ENCODE results near the gene INPP5A.

DNA sequence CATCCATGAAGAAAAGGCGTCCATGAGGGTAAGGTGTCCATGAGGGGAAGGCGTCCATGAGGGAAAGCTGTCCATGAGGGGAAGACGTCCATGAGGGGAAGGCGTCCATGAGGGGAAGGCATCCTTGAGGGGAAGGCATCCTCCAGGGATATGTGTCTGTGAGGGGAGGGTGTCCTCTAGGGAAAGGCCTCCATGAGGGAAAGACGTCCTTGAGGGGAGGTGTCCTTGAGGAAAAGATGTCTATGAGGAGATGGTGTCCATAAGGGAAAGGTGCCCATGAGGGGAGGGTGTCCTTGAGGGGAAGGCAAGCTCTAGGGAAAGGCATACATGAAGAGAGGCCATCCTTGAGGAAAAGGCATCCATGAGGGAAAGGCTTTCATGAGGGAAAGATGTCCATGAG, 92.6 kb downstream of the INPP5A start:
- TF ChIP-seq, protein P1, sequence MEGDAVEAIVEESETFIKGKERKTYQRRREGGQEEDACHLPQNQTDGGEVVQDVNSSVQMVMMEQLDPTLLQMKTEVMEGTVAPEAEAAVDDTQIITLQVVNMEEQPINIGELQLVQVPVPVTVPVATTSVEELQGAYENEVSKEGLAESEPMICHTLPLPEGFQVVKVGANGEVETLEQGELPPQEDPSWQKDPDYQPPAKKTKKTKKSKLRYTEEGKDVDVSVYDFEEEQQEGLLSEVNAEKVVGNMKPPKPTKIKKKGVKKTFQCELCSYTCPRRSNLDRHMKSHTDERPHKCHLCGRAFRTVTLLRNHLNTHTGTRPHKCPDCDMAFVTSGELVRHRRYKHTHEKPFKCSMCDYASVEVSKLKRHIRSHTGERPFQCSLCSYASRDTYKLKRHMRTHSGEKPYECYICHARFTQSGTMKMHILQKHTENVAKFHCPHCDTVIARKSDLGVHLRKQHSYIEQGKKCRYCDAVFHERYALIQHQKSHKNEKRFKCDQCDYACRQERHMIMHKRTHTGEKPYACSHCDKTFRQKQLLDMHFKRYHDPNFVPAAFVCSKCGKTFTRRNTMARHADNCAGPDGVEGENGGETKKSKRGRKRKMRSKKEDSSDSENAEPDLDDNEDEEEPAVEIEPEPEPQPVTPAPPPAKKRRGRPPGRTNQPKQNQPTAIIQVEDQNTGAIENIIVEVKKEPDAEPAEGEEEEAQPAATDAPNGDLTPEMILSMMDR (IDR thresholded peaks at IDR 0.05), result no peak
- TF ChIP-seq POLR2AphosphoS5 (IDR thresholded peaks at IDR 0.05) (no peak), POLR2A (IDR thresholded peaks at IDR 0.05) (no peak), EP300 (IDR thresholded peaks at IDR 0.05; ENCODE audit: low read depth) (no peak)

Measured in transverse colon (tissue), 4 donors.